ENCODE data around the gene MYMK.

- TF ChIP-seq EZH2 (IDR thresholded peaks at IDR 0.05; ENCODE audit: borderline replicate concordance), result no peak
- no peak for TF ChIP-seq CTCF (IDR thresholded peaks at IDR 0.05; ENCODE audit: poor library complexity)
- TF ChIP-seq EZH2phosphoT487 (IDR thresholded peaks at IDR 0.05; ENCODE audit: low read depth, severe bottlenecking, unreplicated experiment), result no peak
These were observed 58.8 kb downstream of the MYMK start for GRCh38 chr9:133465984-133466383.

Measured in hepatocyte (in vitro differentiated cells).